A673 (cell line): Measurements from ENCODE around the gene DEFB124.

Experiments used
- CTCF ChIP-seq: fragments of 300-800, 200-600 bp; sonication (generic); conservative IDR thresholded peaks from 2 replicates; pipeline ENCODE4 v1.5.1; 2017; ENCODE audit warnings: low read depth, mild to moderate bottlenecking, antibody characterized with exemption, low read length, moderate library complexity, mixed read lengths
- EZH2 ChIP-seq: fragments of 200-600 bp; sonication (generic); IDR thresholded peaks from 2 replicates; pipeline ENCODE4 v1.6.1; 2017; ENCODE audit warnings: borderline replicate concordance, low read depth, mild to moderate bottlenecking, mixed read lengths, antibody characterized with exemption, low read length; ENCODE audit not compliant: poor library complexity, severe bottlenecking

DNA sequence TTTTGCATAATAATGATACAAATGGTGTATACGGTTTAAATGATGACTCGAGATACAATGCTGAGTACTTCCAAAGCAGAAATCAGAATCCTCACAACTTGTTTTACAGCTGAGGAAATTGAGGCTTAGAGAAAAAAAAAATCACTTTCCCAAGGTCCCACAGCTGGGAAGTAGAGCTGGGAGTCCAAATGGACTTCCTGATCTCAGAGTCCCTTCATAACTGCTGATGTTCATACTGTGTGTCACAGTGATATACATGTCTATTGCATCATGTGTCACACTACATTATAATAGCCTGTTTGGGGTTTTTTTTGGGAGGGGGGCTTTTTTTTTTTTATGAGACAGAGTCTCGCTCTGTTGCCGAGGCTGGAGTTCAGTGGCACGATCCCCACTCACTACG lies 47.8 kb upstream of the DEFB124 start:
- TF ChIP-seq EZH2: no peak
- TF ChIP-seq CTCF: no peak
